Bronchial epithelial cell (primary cell): ENCODE data around the gene CNBP. TPM values are rescaled to one million over a fixed set of nuclear protein-coding genes. Genes with fewer than 3 reads are reported as not detected.
A peak's percentile ranks its signal among the peaks of the same experiment; 100 is the strongest.

Source experiments
- DNase-seq: peaks from one replicate; pipeline ENCODE4 v3.0.0-alpha.2; 2010; ENCODE audit warnings: low read depth
- FAIRE-seq: peaks from 2 replicates; lab custom pipeline; 2011; peaks lifted over from hg19 to GRCh38; lab: Jason Lieb, UNC
- H3K27me3 ChIP-seq: 2 replicates; pipeline ENCODE4 v1.5.1; 2011; ENCODE audit warnings: low read length; ENCODE audit not compliant: control insufficient read depth, insufficient read depth
- H3K36me3 ChIP-seq: 2 replicates; pipeline ENCODE4 v1.5.1; 2011; ENCODE audit warnings: low read length; ENCODE audit not compliant: control insufficient read depth, insufficient read depth
- H3K4me3 ChIP-seq: 2 replicates; pipeline ENCODE4 v1.5.1; 2011; ENCODE audit warnings: mild to moderate bottlenecking, low read depth, low read length, control low read depth
- CTCF ChIP-seq: IDR thresholded peaks from 2 replicates; pipeline ENCODE4 v1.5.1; 2011; ENCODE audit warnings: mild to moderate bottlenecking, moderate library complexity, low read length, control low read depth, inconsistent platforms; ENCODE audit not compliant: insufficient read depth, severe bottlenecking
- total RNA-seq: library from RNA; depleted of rRNA; stranded (reverse); fragments of >200 nt; gene quantifications from 2 replicates; pipeline ENCODE4 v1.2.1, GENCODE V29; 2014

The CNBP gene
- total RNA-seq, 1 donor from 2014 or later = 535 TPM

GRCh38 chr3:129182390-129183185, 1.1 kb downstream of the CNBP start:
- TF ChIP-seq CTCF = no peak
- DNase-seq (peak; percentile 51), FAIRE-seq (no peak)
- H3K36me3 ChIP-seq = peaks cover 5% of the 10 kb centered on the region
- peak overlapping the region; percentile 100 for H3K4me3 ChIP-seq
- H3K27me3 ChIP-seq = no peaks in the 10 kb centered on the region

GRCh38 chr3:129181819-129182218, 1.9 kb downstream of the CNBP start:
- FAIRE-seq (no peak), DNase-seq (no peak)
- peak overlapping the region; percentile 100 for H3K4me3 ChIP-seq
- peaks cover 8% of the 10 kb centered on the region for H3K36me3 ChIP-seq
- TF ChIP-seq CTCF = no peak
- H3K27me3 ChIP-seq = no peaks in the 10 kb centered on the region

- Histone ChIP-seq H3K36me3 (peaks cover 8% of the 10 kb centered on the region), H3K27me3 (no peaks in the 10 kb centered on the region), H3K4me3 (no peak overlapping the region)
- no peak for TF ChIP-seq CTCF
- DNase-seq (no peak), FAIRE-seq (no peak)
Observed at GRCh38 chr3:129180461-129180860, 3.2 kb downstream of the CNBP start.

GRCh38 chr3:129176051-129176450, 7.6 kb downstream of the CNBP start:
- no peak for TF ChIP-seq CTCF
- H3K4me3 ChIP-seq = no peak overlapping the region
- peaks cover 11% of the 10 kb centered on the region for H3K36me3 ChIP-seq
- DNase-seq (no peak), FAIRE-seq (no peak)
- no peaks in the 10 kb centered on the region for H3K27me3 ChIP-seq

- FAIRE-seq (no peak), DNase-seq (no peak)
- no peak for TF ChIP-seq CTCF
- Histone ChIP-seq H3K27me3 (no peaks in the 10 kb centered on the region), H3K4me3 (no peak overlapping the region), H3K36me3 (peaks cover 15% of the 10 kb centered on the region)
Observed at GRCh38 chr3:129173725-129174124, 10.0 kb downstream of the CNBP start.
